COLO829 (cell line): ENCODE data around the gene MXRA5.
"Not testable (repeated sequence)": the region's sequence is repeated elsewhere in the genome, so short reads cannot be mapped to it uniquely, and the experiment has no call there.

ENCODE experiments used
- DNase-seq: peaks from one replicate; pipeline ENCODE4 v3.0.0; 2012; ENCODE audit warnings: low spot score

The MXRA5 gene

GRCh38 chrX:3346501-3347259 is at the start of gene MXRA5:
Gene MXRA5 (minus strand): TSS chrX:3346652. CDS start chrX:3343833, 2,819 bp downstream.
- no peak for DNase-seq

- no peak for DNase-seq
Observed at GRCh38 chrX:3393581-3394111, 47.2 kb upstream of the MXRA5 start.

DNA sequence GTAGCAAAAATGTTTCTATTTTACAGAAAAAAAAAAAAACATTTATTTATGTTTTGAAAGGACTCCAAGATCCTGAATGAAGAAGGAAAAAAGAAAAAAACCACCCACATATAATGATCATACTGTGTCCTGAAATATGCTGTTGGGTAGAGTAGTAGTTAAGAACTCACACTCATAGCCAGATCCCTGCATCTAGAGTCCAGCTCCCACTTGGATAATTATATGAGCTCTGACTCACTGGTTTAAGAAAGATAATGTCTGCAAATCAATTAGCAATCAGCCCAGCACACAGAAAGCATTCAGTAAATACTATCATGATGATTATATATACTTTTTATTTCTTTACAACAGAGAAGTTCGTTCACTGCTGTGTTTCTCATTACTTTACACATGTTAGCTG is 46.7 kb upstream of the MXRA5 start:
- no peak for DNase-seq

- no peak for DNase-seq
Observed at GRCh38 chrX:3388457-3388856, 42.0 kb upstream of the MXRA5 start.

DNA sequence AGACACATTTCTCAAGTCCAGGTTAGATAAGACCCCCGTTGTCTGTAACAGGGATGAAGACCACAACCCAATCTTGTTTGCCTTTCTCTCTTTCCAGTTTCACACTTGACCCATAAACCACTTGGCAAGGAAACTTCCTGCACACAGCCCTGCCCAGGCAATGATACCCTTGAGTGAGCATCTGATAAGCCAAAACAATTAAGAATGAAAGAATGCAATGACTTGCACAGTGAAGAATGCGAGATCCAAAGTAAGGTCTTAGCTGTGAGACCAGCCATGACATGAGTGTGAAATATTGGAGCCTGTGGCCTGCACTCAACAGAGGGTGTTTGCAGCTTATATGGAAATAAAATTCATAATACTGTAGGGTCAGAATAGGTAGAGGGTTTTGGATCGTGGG is 37.9 kb upstream of the MXRA5 start:
- no peak for DNase-seq

DNA sequence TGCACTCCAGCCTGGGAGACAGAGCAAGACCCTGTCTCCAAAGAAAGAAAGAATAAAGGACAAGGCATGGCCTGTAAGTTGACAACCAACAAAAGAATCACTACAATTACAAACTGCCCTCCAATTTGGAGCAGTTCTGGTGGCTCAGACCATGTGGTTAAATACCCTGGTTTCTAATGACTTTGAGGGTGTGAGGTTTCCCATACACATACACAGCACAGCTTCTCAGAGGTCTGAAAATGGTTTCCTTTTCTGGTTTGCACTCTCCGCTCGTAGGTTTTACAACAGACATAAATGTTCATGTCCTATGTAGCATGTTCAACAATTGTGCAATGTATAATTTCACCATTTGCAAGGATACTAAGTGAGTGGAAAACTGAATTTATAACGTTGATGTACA is 34.2 kb upstream of the MXRA5 start:
- DNase-seq = no peak

DNA sequence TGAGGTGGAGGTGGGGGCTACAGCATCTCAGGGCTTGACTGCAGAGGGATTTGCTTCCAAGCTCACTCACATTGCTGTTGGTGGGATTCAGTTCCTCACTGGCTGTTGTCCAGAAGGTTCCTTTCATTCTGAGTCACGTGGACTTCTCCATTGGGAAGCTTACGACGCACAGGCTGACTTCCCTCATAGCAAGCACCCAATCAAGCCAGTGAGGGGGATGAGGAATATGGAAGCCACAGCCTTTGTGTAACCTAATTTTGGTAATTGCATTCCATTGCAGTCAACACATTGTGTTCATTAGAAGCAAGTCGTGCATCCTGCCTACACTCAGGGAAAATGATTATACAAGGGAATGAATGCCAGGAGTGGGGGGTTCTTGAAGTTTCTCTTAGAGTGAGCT is 32.7 kb upstream of the MXRA5 start:
- no peak for DNase-seq

DNA sequence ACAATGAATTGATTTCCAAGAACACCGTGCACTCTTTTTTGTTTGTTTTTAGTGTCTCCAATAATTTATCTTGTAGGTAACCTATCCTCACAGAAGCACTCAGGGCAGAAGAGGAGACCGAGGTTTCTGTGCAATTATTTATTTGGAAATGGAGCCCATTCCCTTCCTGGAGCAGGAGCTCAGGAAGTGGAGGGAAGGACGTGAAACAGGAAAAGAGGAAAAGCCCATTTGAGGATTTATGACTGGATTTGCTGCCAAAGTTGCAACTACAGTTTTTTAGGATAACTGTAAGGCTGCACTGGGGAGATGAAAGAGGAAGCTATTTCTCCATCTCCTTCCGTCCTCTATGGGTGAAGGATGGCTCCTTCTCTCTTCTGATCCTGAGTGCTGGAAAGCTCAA is 31.7 kb upstream of the MXRA5 start:
- no peak for DNase-seq

DNA sequence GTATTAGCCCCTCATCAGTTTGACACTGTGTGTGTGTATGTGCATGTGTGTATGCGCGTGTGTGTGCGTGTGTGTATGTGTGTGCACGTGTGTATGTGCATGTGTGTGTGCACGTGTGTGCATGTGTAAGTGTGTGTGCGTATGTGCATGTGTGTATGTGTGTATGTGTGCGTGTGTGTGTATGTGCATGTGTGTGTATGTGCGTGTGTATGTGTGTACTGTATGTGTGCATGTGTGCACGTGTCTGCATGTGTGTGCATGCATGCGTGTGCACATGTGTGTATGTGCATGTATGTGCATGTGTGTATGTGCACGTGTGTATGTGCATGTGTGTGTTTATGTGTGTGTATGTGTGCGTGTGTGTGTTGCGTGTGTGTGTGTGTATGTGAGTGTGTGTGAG is 31.1 kb upstream of the MXRA5 start:
- DNase-seq = no peak

- DNase-seq = not testable (repeated sequence)
Observed at GRCh38 chrX:3375878-3376508, 29.5 kb upstream of the MXRA5 start.

DNA sequence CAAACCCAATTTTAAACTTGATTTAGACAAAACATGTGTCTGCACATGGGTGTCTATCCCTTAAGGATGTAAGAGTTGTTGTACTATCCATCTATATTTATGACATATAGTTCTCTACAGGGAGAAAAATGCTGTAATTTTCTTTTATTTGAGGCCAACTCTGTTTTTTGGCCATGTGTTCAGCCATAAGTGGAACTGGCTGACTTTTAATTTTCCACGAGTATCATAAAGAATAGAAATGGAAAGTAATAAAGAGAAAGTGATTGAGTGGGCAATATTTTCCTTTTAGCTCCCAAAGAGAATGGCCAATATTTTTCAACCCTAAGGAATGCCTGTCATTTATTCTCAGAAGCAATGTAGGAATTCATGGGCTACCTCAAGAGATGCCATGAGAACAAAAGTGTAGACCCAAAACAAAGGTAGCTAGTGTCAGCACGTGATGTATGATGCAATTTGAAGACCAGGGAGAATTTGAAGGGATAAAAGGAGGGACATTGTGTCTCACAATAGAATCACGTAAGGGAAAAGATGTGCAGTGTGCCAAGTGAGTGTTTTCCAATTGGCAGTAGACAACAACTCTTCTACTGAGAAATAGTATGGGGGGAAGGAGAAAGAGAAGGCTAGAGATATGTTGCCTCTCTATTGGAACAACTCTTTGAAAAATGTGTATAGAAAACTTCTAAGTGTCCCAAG is 27.8 kb upstream of the MXRA5 start:
- no peak for DNase-seq

- no peak for DNase-seq
Observed at GRCh38 chrX:3371163-3371562, 24.7 kb upstream of the MXRA5 start.

- DNase-seq = no peak
Observed at GRCh38 chrX:3370656-3371055, 24.2 kb upstream of the MXRA5 start.

DNA sequence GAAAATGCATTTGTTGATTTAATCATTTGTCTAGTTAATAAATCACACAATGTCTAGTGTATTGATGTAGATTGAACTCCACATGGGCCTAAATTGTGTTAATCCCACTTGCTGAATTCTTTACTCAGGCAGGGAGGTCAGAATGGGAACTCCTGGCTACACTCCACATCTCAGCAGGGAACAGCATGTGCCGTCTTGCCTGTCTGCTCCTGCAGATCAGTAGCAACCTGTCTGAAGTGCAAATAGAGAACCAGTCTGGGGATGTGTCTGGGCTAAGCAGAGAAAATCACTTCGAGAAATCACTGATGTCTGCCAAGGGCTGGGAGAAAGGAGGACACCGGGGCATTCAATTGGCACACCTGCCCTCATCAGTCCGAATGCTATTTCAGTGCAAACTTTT is 16.5 kb upstream of the MXRA5 start:
- DNase-seq = no peak

DNA sequence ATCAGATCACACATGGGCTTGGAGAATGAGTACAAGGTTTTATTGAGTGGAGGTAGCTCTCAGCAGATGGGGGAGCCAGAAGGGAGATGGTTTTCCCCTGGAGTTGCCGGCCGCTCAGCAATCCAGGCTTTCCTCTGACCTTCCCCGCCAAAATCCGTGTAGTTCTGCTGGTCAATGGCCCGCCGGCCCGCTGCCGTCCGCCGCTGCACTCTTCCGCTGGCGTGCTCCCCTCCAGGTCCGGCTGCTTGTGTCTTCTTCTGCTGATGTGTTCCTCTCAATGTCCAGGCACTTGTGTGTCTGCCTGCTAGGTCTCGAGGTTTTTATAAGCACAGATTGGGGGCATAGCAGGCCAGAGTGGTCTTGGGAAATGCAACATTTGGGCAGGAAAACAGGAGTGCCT is 14.4 kb upstream of the MXRA5 start:
- DNase-seq = no peak

- DNase-seq = not testable (repeated sequence)
Observed at GRCh38 chrX:3352741-3353140, 6.3 kb upstream of the MXRA5 start.

DNA sequence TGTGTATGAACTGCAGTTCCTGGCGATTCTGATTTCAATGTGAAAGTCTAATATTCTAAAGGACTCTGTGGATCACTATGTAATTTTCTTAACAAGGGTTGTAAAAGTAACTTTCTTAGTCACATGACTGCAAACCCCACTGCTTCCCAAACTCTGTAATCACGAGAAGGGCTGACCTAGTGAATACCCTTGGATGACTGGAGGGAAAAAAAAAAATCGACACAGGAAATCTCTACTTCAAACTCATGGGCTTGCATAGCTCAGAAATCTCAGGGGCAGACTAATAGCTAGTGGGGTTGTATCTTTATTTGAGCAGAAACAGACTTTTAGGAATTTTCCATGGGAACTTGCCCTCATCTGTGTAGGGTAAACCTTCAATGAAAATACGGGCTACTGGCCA is 4.8 kb upstream of the MXRA5 start:
- no peak for DNase-seq

- no peak for DNase-seq
Observed at GRCh38 chrX:3348191-3348590, 1.7 kb upstream of the MXRA5 start.

DNA sequence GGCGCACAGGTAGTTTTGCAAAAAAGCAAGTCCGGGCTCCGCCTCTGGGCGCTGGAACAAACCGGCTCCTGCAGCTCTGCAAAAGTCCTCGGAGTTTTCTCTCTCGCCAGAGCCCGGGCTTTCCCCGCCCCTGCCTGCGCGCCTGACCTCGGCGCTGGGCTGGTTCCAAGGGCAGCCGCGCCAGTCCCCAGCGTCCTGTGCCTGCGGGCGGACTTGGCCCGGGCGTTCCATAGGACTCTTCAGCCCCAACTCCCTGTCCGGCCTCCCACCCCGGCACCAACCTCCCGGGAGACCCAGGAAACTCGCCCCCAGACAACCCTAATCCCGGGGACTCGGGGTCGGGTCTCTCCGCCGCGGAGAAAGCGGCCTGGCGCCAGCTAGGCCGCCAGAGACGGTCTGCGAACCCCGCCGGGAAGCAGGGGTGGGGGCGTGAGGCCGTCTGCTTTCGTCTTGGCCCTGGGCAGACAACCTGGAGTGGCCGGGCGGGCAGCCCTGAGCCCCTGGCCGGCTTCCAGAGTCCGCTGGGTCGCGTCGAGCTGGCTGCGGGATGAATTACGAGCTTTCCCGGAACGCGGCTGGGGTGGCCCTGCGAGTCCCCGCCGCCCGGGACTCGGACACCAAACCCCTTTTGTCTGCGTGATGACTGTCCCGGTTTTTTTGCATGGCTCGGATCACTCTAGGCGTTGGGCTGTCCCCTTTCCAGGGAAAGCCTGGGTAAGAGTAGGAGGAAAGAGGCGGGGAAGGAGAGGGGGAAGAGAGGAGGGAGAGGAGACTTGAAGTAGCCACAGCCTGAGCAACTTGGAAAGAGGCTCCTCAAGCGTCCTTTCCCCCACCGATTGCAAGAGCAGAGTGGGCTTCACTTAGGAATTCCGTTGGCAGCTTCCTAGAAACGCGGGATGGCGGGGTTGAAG is 916 bp downstream of the MXRA5 start:
- DNase-seq = no peak

DNA sequence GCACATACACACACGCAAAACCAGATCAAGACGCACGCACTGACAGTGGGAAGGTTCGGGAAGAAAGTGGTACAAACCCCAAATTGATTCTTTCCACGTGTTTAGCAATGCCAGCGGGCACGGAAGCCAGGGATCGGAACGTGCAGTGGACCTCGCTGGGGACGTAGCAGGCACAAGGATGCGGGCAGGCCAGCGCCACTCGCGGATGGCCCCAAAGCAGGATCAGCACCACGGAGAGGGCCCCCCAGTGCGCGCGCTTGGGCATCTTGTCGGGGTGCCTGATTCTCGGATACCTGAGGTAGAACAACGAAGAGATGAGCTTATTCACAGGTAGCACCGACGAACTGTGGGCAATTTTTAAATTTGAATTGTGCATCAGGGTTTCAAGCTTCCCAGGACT is 2.9 kb downstream of the MXRA5 start:
- not testable (repeated sequence) for DNase-seq

- DNase-seq = no peak
Observed at GRCh38 chrX:3340016-3340415, 6.4 kb downstream of the MXRA5 start.

- no peak for DNase-seq
Observed at GRCh38 chrX:3326681-3327080, 19.8 kb downstream of the MXRA5 start.
